Coronary artery (tissue), 2 donors: ENCODE results near the gene RNF169.
"Not testable (repeated sequence)": the region's sequence is repeated elsewhere in the genome, so short reads cannot be mapped to it uniquely, and the experiment has no call there.

Experiments
- DNase-seq: peaks from one replicate; pipeline ENCODE4 v3.0.0-alpha.2; 2017; ENCODE audit warnings: low spot score
- H3K27ac ChIP-seq, 2 donors: fragments of 200-600 bp; sonication (generic); one replicate each; pipeline ENCODE4 v1.5.1; 2016 to 2019
- H3K4me3 ChIP-seq: fragments of 200-600 bp; sonication (generic); 2 replicates; pipeline ENCODE4 v1.5.1; 2016; ENCODE audit warnings: mild to moderate bottlenecking, moderate library complexity
- CTCF ChIP-seq: fragments of 200-600 bp; sonication (generic); IDR thresholded peaks from one replicate; pipeline ENCODE4 v1.5.1; 2019; ENCODE audit warnings: antibody characterized with exemption

RNF169 gene

DNA sequence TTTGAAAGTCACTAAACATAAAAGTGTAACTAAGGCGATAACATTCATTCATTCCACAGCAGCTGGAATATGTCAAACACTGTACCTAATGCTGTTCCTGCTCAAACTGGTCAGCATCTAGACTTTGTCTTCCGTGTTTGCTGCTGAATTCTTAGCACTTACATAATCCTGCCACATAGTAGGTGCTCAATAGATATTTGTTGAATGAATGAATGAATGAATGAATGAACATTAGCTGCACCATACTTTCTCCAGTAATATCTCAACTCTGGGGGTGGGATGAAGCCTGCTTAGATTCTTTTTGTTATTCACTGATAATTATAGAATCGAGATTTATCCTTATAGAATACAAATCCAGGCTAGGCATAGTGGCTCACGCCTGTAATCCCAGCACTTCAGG lies 6.6 kb upstream of the RNF169 start:
- no peak for TF ChIP-seq CTCF
- Histone ChIP-seq H3K4me3 (no peak overlapping the region), H3K27ac (no peak overlapping the region)
- no peak for DNase-seq

GRCh38 chr11:74743640-74744039 lies 5.0 kb upstream of the RNF169 start:
- no peak overlapping the region for H3K27ac ChIP-seq
- no peak for TF ChIP-seq CTCF
- H3K4me3 ChIP-seq = no peak overlapping the region
- DNase-seq = no peak

DNA sequence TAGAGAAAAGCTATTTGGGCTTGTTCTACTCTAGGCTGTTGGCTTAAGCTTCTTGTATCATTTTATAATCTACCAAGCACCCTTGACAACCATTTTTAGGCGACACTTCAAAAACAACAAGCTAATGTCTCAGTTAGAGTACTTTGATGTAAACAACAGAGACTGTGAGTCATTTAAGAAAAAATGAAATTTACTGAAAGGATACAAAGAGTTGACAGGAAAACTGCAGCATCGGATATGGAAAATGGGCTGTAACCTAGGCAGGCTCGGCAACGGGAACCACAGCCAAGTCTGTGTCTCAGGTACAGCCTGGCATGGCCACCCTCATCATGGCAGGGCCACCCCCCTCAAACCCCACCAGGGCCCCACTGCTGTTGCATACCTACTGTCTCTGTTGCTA lies 4.4 kb upstream of the RNF169 start:
- Histone ChIP-seq H3K4me3 (no peak overlapping the region), H3K27ac (no peak overlapping the region)
- no peak for DNase-seq
- TF ChIP-seq CTCF = no peak

DNA sequence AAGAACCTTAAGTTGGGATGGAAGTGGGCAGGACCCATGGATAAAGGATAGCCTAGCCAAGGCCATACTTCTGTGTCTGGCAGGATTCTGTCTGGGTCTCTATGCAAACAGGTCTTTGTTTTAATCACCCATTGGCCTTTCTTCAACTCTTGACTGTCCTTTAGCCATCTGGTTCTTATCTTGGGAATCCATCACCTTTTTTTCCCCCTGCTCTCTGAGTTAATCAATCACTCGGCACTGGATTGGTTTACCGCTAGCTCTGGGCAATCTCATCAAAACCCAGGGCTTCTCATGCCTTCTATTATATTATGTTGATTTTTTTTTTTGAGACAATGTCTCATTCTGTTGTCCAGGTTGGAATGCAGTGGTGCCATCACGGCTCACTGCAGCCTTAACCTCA lies 1.8 kb upstream of the RNF169 start:
- Histone ChIP-seq H3K27ac (no peak overlapping the region), H3K4me3 (no peak overlapping the region)
- no peak for DNase-seq
- no peak for TF ChIP-seq CTCF

GRCh38 chr11:74749127-74749964 lies 697 bp downstream of the RNF169 start:
- Histone ChIP-seq H3K4me3 (peak overlapping the region; percentile 94), H3K27ac (peak overlapping the region; percentile 85 to 96)
- no peak for TF ChIP-seq CTCF
- DNase-seq = no peak

DNA sequence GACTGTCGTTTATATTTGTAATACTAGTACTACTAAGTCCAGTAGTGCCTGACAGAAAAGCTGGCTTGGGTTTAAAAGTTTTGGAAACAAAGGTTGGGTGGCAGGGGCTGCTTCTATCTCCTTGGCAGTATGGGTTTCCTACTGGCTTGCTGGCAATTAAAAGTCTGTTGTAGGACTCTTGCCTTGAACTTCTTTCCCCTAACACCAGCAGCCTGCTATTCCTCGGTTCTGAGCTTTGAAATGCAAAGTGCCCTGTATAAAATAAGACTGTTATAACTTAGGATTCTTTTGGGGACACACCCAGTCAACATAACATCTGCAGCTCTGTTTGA lies 1.3 kb downstream of the RNF169 start:
- DNase-seq = no peak
- peak overlapping the region; percentile 94 for H3K4me3 ChIP-seq
- peak overlapping the region in 1 of 2 donors; percentile 96 for H3K27ac ChIP-seq
- TF ChIP-seq CTCF = no peak

GRCh38 chr11:74750598-74750997 lies 1.9 kb downstream of the RNF169 start:
- not testable (repeated sequence) for H3K4me3 ChIP-seq, H3K27ac ChIP-seq, DNase-seq
